HuH-7 (cell line): Measurements from ENCODE around the gene TTLL5.

Source experiments
- DNase-seq: peaks from one replicate; pipeline ENCODE4 v3.0.0; 2011; ENCODE audit warnings: low spot score

The TTLL5 gene

DNA sequence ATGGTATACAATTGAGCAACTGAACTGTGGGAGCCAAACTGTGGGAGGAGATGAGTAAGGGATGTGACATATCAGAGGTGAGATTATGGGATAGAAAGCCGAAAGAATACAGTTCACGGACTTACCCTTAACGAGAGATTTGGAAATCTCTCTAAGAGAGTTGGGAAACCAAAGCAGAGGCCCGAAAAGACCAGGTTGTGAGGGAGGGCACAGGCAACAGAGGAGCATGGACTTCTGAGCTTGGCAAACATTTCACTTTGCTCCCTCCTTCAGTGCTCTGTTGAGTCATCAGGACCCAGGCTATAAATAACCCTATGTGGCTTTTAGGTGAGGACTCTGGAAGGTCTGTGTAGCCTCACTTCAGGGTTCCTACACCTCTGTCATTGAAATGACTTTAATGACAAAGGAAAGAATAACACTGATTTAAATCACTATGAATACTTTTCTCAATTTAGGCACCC, 200.1 kb downstream of the TTLL5 start:
- peak; percentile 20 for DNase-seq

DNA sequence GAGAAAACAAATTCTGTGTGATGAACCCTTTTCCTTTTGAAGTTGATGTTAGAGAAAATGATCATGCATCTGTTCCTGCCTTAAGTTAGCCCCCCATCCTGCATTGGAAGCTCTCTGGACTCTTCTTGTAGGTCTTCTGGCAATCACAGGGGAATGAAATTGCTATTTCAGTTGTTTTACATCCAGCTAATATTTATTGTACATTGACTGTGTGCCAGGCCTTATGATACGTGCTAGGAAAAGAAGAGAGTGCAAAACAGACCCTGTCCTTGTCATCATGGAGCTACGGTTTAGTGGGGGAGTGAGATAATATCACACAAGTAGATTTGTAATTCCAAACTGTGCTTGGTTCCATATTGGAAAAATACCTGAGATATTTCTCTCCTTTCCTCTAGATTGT, 202.2 kb downstream of the TTLL5 start:
- DNase-seq = no peak

DNA sequence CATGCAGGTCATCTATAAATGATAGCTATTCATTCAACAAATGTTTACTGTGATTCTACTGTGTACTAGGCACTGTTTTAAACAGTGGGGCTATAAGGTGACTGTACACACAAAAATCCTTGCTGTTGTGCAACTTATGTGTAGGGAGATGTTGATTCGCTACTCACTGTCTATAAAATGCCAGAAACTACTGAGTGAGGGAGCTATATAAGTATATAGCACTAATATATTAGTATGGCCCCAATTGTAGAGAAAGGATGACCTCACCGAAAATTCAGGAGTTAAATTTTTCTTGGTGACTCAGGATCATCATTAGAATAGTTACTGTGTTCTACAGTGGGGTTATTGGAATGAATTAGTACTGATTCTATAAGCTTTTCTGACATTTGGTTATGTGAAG, 203.3 kb downstream of the TTLL5 start:
- DNase-seq = no peak

DNA sequence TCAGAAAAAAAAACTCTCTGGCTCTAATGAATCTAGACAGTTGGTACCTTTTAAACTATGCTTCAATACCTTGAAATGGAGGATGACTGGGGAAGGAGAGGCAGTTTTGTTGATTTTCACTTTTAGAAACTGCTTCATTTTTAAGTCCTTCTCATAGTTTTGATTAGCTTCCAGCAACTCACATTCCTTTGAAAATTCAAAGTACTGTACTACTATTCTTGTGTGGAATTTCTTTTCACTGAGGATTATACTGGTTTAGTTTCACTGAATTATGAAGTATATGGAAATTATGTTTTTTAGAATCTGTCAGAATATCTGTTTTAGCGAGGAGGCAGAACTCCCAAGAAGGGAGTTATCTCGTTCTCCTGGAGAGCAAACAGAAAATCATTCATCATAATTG, 204.5 kb downstream of the TTLL5 start:
- DNase-seq = no peak

GRCh38 chr14:75866970-75867369, 205.9 kb downstream of the TTLL5 start:
- no peak for DNase-seq

DNA sequence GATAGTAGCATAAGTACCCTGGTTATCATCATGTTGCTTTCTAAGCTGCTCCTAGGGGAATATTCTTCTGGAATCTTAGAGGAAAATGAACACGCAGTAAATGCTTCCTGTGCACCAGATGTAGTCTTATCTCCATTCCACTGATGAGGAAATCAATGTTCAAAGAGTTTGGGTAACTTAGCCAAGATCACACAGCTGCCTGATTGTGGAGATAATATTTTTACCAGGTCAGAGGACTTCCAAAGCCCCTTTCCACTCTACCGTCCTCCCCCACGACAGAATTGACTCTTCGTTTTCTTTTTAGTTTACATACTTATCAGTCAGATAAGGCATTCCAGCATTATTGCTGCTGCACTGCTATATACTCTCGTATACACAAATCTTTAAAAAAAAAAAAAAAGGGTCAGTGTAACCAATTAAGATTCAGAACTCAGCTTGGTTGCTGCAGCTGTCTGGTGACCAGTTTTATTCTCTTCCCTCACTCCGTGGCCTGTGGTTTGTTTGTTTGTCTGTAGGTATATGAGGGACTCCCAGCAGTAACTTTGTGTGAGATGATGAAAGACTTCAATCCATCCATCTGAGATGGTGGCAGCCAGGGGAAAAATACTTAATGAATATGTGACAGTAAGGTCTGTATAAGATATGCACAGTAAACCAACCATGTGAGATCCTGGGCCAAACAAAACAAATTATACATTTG, 210.3 kb downstream of the TTLL5 start:
- DNase-seq = peak; percentile 42

DNA sequence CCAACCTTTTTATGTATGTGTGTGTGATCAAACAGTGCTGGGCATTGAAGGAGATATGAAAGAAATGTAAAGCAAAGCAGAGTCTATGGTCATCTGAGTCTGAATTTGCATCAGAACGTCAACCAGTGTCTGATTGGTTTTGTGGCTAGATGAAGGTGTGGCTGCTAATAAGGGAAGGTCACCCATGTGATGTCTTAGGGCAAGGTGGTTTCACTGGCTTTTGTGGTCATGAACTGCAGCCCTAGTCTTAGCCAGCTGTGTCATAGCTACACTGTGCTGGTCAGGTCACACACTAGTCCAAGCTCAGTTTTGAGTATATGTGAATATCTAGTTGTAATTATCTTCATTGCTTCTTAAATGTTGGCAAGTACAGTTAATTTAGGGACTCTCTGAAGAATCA, 214.9 kb downstream of the TTLL5 start:
- no peak for DNase-seq

DNA sequence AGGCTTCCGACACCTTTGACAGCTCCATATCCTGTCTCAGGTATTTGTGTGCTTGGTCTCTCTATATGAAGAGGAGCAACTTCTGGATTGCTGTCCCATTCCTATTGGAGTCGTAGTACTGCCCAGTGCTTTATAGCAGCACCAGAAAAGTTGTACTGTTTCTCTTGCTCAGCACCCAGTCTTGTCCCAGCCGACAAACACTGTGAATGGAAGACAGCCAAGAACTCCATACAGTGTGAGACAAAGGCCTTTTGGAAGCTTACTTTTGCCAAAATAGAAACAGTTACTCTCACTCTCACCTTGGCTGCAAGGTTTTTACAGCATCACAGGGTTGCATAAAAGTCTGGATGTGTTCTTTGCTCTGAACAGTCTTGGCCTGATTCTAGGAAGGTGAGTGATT, 215.5 kb downstream of the TTLL5 start:
- no peak for DNase-seq

GRCh38 chr14:75877292-75877691, 216.2 kb downstream of the TTLL5 start:
- no peak for DNase-seq

GRCh38 chr14:75877884-75878283, 216.8 kb downstream of the TTLL5 start:
- DNase-seq = no peak

DNA sequence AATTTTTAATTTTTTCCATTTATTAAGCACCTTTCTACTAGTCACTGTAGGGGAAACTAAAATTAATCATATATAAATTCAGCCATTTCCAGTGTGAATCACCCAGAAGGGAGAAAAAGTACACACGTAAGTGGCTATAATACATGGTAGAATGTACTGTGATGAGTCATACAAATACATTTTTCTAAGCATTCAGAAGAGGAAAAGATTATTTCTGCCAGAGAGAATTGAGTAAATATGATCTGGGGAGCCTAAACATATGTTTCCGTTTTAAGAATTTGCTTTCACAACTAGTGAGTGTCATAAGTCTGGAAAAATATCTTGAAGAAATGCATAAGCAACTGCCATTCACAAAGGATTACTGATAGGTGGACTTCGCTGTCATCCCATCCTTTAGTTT, 218.0 kb downstream of the TTLL5 start:
- DNase-seq = no peak

DNA sequence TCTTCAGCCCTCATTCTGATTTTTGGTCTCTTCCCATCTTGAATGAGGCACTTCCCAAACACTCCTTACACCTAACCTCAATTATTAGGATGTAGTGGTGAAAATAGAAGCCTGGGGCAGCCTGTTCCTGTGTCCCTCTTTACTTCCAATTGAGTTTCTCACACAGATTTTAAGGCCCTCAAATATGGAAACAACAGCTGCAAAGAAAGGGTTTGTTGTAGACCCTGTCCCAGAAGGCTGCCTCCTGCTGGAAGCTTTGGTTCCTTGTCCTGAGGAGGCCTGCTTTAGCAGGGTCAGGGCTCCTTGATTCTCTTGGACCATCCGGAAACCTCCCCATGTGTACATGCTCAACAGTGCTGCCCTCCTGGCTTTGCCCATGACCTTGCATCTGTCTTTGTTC, 219.5 kb downstream of the TTLL5 start:
- no peak for DNase-seq

GRCh38 chr14:75881994-75882393, 220.9 kb downstream of the TTLL5 start:
- no peak for DNase-seq

DNA sequence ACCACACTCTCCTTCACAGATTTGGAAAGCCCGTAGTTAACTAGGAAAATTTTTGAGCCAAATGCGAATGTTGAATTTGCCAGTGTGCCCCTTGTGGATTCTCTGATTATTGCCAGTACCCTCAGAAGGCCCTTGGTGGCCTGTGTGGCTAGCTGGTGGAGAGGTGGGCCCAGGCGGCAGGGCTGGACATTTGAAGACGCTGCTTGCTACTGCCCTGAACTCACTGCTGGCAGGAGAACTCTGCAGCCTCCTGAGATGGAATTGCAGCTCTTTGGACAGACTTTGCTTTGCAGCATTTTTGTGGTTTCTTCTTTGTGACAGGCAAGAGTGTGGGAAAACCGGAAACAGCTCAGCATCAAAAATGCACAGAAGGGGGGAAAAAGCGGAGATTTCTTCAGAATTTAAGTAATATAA, 223.2 kb downstream of the TTLL5 start:
- DNase-seq = no peak

DNA sequence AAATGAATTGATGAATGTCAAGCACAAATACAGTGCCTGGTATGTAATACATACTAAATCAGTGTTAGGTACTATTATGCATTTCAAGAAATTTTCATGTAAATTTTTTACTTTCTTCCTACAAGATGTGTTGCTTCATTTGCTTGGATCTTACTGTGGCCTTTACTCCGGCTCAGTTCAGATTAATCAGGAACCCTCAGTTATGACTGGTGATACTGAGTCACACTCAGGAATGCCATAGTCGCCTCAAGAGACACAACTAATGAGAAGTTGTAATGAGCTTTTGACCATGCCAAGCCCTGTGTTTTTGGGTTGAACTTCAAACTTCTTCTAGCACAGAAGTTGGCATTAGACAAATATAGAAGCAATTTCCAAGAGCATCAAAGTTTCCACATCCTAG, 224.8 kb downstream of the TTLL5 start:
- DNase-seq = no peak

DNA sequence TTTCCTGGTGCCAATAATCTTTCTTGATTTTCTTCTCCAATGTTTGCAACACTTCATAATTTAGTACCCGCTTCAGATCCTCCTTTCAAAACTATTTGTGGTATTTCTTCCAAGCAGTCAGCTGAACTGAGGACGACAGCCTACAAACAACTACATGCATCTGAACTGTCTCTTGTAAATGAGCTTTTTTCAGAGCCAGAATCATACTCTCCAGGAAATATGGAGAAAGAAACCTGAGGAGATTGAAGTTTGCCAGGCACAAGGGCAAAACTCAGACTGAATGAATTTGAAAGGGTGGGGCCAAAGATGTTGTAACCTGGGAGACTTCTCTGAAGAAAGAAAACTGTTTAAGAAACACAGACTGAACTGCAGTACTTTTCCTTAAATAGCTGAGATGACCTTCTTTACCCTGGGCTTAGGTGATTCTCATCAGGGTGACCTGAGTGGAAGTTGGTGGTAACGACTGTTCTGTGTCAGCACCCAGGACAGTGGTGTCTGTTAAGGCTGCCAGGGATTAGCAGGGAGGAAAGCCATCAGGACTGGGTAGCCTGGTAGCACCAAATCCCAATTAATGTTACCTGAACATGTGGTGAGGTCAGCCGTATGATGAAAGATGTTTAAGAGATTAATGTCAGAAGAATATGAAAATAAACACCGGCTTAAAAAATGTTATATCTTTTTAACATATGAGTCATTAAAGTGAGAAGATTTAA, 225.7 kb downstream of the TTLL5 start:
- no peak for DNase-seq

GRCh38 chr14:75888945-75889344, 227.9 kb downstream of the TTLL5 start:
- no peak for DNase-seq

DNA sequence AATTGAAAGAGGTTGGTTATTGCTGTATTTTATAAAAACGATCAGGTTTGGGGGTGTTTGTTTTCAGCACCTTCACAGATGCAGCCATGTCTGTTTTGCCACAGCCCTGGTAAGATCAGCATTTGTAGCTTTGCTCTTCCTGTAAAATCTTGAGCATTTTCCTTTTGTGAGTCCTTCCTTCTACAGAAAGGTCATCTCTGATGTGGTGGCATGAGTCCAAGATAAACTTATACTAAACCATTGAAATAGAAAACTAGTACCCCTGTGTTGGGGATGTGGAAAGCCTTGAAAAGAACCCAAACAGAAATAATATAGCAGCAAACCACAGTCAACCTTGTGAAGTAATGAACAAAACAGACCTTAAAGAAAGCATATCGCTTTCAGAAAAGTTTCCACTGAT, 235.3 kb downstream of the TTLL5 start:
- no peak for DNase-seq

- no peak for DNase-seq
Measured at GRCh38 chr14:75904311-75904710, 243.3 kb downstream of the TTLL5 start.

GRCh38 chr14:75905147-75905904, 244.3 kb downstream of the TTLL5 start:
- DNase-seq = no peak

- no peak for DNase-seq
Measured at GRCh38 chr14:75906228-75906627, 245.2 kb downstream of the TTLL5 start.

GRCh38 chr14:75906680-75907280, 245.7 kb downstream of the TTLL5 start:
- DNase-seq = peak; percentile 17
